SK-N-SH treated with all-trans-retinoic acid at 6 μM for 48 hours (cell line): Measurements from ENCODE around the gene PHKG1.

Source experiments
- ARNTL ChIP-seq: fragments of 450-650 bp; formaldehyde crosslinking; IDR thresholded peaks from 2 replicates; pipeline ENCODE4 v1.5.0; 2020; ENCODE audit warnings: low read depth, mild to moderate bottlenecking, moderate library complexity, borderline replicate concordance
- BACH2 ChIP-seq: fragments of 250-450 bp; sonication (Bioruptor Pico); IDR thresholded peaks from 2 replicates; pipeline ENCODE4 v1.9.0; 2021; ENCODE audit warnings: mild to moderate bottlenecking, borderline replicate concordance
- CSDC2 ChIP-seq: fragments of 250-450 bp; sonication (Bioruptor Pico); IDR thresholded peaks from 2 replicates; pipeline ENCODE4 v1.5.0; 2020; ENCODE audit warnings: mild to moderate bottlenecking, moderate library complexity
- OSR1 ChIP-seq: fragments of 250-450 bp; sonication (Bioruptor Pico); IDR thresholded peaks from 2 replicates; pipeline ENCODE4 v1.8.0; 2022; ENCODE audit warnings: moderate library complexity, mild to moderate bottlenecking, inconsistent platforms
- TCF4 ChIP-seq: fragments of 250-450 bp; sonication (Bioruptor Pico); IDR thresholded peaks from 2 replicates; pipeline ENCODE4 v1.8.0; 2021; ENCODE audit warnings: mild to moderate bottlenecking, moderate library complexity, borderline replicate concordance
- ZC3H10 ChIP-seq: fragments of 250-450 bp; sonication (Bioruptor Pico); IDR thresholded peaks from 2 replicates; pipeline ENCODE4 v1.5.1; 2021; ENCODE audit warnings: mild to moderate bottlenecking, moderate library complexity
- ZNF565 ChIP-seq: fragments of 450-650 bp; formaldehyde crosslinking; conservative IDR thresholded peaks from 2 replicates; pipeline ENCODE4 v1.5.0; 2020; ENCODE audit warnings: low read depth, mild to moderate bottlenecking, moderate library complexity
- TF ChIP-seq, protein P1 (sequence below): fragments of 250-450 bp; sonication (Bioruptor Pico); IDR thresholded peaks from 2 replicates; pipeline ENCODE4 v1.5.1; 2020; ENCODE audit warnings: low read depth, mild to moderate bottlenecking, moderate library complexity
- TF ChIP-seq, protein P2 (sequence below): fragments of 250-450 bp; sonication (Bioruptor Pico); IDR thresholded peaks from 2 replicates; pipeline ENCODE4 v1.5.1; 2021; ENCODE audit warnings: mild to moderate bottlenecking, moderate library complexity

DNA sequence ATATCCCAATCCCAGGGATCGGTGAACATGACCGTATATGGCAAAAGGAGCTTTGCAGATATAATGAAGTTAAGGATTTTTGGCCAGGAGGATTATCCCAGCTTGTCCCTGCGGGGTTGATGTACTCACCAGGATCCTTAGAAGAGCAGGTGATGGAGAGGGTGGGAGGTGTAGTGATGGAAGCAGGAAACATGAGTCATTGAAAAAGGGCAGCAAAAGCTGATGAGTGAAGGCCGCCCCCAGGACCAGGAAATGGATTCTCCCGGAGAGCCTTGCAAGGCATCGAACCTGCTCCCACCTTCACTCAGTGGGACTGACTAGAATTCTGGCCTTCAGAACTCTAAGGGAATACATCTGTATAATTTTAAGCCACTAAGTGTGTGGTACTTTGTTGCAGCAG is 28.7 kb upstream of the PHKG1 start:
- TF ChIP-seq ARNTL (CRISPR knock-in tag) = no peak
- TF ChIP-seq, protein P1, sequence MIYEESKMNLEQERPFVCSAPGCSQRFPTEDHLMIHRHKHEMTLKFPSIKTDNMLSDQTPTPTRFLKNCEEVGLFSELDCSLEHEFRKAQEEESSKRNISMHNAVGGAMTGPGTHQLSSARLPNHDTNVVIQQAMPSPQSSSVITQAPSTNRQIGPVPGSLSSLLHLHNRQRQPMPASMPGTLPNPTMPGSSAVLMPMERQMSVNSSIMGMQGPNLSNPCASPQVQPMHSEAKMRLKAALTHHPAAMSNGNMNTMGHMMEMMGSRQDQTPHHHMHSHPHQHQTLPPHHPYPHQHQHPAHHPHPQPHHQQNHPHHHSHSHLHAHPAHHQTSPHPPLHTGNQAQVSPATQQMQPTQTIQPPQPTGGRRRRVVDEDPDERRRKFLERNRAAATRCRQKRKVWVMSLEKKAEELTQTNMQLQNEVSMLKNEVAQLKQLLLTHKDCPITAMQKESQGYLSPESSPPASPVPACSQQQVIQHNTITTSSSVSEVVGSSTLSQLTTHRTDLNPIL (CRISPR knock-in tag) = no peak
- no peak for TF ChIP-seq OSR1
- TF ChIP-seq, protein P2, sequence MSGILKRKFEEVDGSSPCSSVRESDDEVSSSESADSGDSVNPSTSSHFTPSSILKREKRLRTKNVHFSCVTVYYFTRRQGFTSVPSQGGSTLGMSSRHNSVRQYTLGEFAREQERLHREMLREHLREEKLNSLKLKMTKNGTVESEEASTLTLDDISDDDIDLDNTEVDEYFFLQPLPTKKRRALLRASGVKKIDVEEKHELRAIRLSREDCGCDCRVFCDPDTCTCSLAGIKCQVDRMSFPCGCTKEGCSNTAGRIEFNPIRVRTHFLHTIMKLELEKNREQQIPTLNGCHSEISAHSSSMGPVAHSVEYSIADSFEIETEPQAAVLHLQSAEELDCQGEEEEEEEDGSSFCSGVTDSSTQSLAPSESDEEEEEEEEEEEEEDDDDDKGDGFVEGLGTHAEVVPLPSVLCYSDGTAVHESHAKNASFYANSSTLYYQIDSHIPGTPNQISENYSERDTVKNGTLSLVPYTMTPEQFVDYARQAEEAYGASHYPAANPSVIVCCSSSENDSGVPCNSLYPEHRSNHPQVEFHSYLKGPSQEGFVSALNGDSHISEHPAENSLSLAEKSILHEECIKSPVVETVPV (CRISPR knock-in tag) = no peak
- TF ChIP-seq BACH2 (CRISPR knock-in tag) = no peak
- no peak for TF ChIP-seq ZNF565 (CRISPR knock-in tag)
- no peak for TF ChIP-seq TCF4 (CRISPR knock-in tag)
- TF ChIP-seq ZC3H10 (CRISPR knock-in tag) = no peak
- TF ChIP-seq CSDC2 = no peak
